Endothelial cell of umbilical vein (primary cell): ENCODE data around the gene CDK19.

ENCODE experiments used
- EZH2 ChIP-seq: IDR thresholded peaks from 2 replicates; pipeline ENCODE4 v1.6.1; 2012; ENCODE audit warnings: borderline replicate concordance, low read depth, mild to moderate bottlenecking, moderate library complexity, low read length, inconsistent platforms; ENCODE audit not compliant: severe bottlenecking
- POLR2A ChIP-seq: IDR thresholded peaks from 2 replicates; pipeline ENCODE4 v1.6.1; 2012; ENCODE audit warnings: low read depth, mild to moderate bottlenecking, control low read depth, low read length
- POLR2AphosphoS5 ChIP-seq: IDR thresholded peaks from 2 replicates; pipeline ENCODE4 v1.6.1; 2012; ENCODE audit warnings: low read depth, mild to moderate bottlenecking, control low read depth, low read length, moderate library complexity; ENCODE audit not compliant: insufficient read depth
- TF ChIP-seq, protein P1 (sequence below), 2 donors: IDR thresholded peaks; 1 replicate in 1 of 2; 2 replicates in 1 of 2; pipeline ENCODE4 v1.5.1; 2011; ENCODE audit warnings: low read length in 2 of 2, mild to moderate bottlenecking in 2 of 2, moderate library complexity in 2 of 2, control low read depth in 1 of 2, inconsistent platforms in 1 of 2, low read depth in 1 of 2; ENCODE audit not compliant: insufficient read depth in 1 of 2; ENCODE audit errors: extremely low read depth in 1 of 2

DNA sequence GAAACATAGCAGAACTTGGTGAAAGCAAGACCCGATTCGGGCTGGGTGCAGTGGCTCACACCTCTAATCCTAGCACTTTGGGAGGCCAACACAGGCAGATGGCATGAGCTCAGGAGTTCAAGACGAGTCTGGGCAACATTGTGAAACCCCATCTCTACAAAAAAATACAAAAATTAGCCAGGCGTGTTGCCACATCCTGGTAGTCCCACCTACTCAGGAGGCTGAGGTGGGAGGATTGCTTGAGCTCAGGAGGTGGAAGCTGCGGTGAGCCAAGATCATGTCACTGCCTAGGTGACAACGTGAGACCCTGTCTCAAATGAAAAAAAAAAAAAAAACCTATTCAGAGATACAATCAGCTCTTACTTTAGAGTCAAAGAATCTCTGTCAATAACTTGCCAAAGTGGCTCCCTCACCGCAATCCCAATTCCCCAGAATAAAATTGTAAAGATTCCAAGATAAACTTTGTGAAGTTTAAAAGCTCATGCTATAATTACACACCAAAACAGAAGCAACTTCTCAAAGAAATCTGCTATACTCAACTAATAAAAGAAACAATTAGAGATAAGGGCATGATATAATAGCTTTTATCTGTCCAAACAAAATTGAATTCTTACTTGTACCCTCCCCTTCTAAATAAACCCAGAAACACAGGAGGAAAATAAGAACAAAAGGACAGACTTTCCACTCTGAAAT is 33.6 kb downstream of the CDK19 start:
- TF ChIP-seq POLR2A (no peak), POLR2AphosphoS5 (no peak), EZH2 (no peak)
- TF ChIP-seq, protein P1, sequence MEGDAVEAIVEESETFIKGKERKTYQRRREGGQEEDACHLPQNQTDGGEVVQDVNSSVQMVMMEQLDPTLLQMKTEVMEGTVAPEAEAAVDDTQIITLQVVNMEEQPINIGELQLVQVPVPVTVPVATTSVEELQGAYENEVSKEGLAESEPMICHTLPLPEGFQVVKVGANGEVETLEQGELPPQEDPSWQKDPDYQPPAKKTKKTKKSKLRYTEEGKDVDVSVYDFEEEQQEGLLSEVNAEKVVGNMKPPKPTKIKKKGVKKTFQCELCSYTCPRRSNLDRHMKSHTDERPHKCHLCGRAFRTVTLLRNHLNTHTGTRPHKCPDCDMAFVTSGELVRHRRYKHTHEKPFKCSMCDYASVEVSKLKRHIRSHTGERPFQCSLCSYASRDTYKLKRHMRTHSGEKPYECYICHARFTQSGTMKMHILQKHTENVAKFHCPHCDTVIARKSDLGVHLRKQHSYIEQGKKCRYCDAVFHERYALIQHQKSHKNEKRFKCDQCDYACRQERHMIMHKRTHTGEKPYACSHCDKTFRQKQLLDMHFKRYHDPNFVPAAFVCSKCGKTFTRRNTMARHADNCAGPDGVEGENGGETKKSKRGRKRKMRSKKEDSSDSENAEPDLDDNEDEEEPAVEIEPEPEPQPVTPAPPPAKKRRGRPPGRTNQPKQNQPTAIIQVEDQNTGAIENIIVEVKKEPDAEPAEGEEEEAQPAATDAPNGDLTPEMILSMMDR (IDR thresholded peaks at IDR 0.05; ENCODE audit: extremely low read depth in 1 of 2, insufficient read depth in 1 of 2, low read depth in 1 of 2, low read length in 2 of 2), result no peak
